ENCODE data around the gene NPFF.

Gene NPFF

DNA sequence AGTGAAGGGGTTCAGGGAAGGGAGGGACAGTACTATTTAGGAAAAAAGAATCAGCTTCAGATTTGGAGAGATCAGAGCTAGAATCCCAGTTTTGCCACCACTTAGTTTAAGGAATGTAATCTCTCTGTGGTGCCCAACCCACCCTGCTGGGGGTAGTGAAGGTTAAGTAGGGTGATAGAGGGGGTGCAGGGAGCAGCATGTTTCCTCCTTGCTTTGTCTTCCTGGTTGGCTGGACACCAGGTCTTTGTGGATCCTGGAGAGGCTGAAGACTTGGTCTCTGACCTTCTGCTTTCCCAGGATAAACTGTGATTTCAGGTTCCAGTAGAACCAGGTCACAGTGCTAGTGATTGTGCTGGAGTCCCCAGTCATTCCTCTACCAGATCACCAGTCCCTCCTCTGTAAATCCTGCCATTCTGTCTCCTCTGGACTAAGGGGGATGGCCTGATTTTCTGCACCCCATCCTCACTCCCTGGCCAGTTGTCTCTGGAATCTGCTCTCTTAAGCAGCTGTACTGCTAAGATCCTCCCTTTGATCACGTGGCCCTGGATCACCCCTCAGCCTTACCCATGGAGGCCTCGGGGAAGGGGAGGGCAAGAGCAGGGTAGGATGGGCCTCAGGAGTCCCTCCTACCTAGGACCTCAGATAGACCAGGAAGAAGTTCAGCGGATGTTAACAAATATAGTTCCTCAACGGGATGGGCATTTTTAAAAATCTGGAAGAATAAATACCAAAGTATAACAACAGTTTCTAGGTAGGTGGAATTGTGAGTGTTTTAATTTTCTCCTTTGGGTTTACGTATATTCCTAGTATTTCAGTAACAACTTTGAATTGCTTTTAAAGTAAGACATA, 11.2 kb downstream of the NPFF start:
- H3K27ac ChIP-seq (ENCODE audit: low read depth, low read length, severe bottlenecking), result peak overlapping the region; percentile 24
- H3K9me3 ChIP-seq (ENCODE audit: control insufficient read depth, low read length), result no peaks in the 10 kb centered on the region
- 100% methylated on average over 1 of the region's 5 CpGs; no CpG with 5 or more reads in 1 of the 2 experiments for WGBS, 2 experiments (ENCODE audit: insufficient coverage in 2 of 2)
- H3K4me3 ChIP-seq (ENCODE audit: extremely low read depth, insufficient read depth, low read length, poor library complexity, severe bottlenecking), result no peak overlapping the region
- H3K4me1 ChIP-seq (ENCODE audit: control insufficient read depth, insufficient read depth, low read length, poor library complexity, severe bottlenecking), result peaks cover 30% of the 10 kb centered on the region
- H3K36me3 ChIP-seq (ENCODE audit: control insufficient read depth, insufficient read depth, low read length), result peaks cover 9% of the 10 kb centered on the region

DNA sequence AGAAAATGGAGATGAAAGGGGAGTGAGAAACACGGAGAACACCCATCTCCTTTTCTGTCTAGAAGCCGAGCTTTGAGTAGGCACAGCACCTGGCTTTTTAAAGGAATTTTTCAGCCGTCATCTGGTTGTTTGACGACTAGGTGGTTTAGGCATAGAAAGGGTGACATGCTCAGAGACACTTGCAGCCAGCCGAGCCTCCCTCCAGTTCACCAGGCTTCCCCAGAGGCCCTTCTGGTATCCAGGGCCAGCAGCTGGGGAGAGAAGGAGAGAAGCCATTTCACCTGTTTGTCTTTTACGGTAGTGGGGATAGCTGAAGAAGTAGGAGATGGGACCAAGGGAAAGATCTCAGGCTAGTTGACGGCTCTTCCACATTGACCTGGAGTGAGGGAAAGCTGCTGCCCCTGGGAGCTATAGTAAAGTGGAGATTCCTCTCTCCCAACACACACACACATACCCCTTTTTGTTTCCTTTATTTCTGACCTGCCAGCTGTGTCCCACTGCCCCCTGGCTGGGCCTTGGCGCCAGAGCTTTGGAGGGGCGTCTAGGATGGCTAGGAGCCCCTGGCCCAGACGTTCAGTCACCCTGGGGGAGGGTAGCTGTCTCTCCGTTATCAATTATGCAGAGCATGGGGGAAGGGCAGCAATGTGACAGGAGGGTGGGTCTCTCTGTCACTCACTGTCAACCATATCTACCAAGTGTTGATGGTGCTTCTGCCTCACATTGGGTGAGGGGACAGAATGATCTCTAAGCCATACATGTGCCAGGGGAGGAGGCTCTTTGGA, 13.5 kb downstream of the NPFF start:
- peaks cover 26% of the 10 kb centered on the region for H3K4me1 ChIP-seq (ENCODE audit: control insufficient read depth, insufficient read depth, low read length, poor library complexity, severe bottlenecking)
- peak overlapping the region; percentile 89 for H3K27ac ChIP-seq (ENCODE audit: low read depth, low read length, severe bottlenecking)
- no peaks in the 10 kb centered on the region for H3K9me3 ChIP-seq (ENCODE audit: control insufficient read depth, low read length)
- WGBS, 2 experiments (ENCODE audit: insufficient coverage in 2 of 2), result 30 to 32% methylated on average over 2 to 8 of the region's 11 CpGs
- H3K4me3 ChIP-seq (ENCODE audit: extremely low read depth, insufficient read depth, low read length, poor library complexity, severe bottlenecking), result peak overlapping the region; percentile 42
- H3K36me3 ChIP-seq (ENCODE audit: control insufficient read depth, insufficient read depth, low read length), result peaks cover 9% of the 10 kb centered on the region

DNA sequence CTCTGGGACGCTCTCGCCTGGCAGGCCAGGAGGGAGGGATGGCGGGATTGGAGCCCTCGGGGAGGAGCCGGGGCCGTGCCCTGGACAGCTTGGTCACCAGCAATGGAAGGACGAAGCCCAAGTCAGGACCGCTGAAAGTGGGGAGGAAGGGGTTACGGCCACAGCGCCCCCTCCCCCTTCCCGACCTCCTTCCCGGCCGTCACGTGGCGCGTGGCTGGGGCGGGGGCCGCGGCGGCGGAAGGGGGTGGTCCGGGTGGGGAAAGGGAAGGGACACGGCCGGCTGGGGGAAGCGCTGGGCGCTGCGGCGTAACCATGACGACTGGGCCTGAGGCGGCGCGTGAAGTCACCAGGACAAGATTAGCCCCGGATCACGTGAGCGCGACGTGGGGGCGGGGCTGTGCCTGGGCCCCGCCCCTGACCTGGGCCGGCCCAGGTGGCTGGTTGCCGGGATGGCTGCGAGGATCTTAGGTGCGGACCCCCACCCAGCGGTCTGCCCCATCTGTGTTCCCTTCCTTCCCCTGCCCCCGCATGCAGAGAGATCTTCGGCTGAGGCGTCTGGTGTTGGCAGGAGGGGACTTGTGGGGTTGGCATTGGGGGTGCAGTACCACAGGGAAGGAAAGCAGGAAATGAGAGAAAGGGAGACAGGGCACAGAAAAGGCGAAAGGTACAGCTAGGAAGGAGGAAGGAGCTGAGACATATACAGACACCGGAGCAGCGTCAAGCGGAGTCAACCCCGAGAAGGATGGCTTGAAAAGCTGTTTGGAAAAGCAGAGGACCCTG, 14.3 kb downstream of the NPFF start:
- peaks cover 26% of the 10 kb centered on the region for H3K4me1 ChIP-seq (ENCODE audit: control insufficient read depth, insufficient read depth, low read length, poor library complexity, severe bottlenecking)
- WGBS, 2 experiments (ENCODE audit: insufficient coverage in 2 of 2), result 2 to 3% methylated on average over 24 to 29 of the region's 52 CpGs
- H3K9me3 ChIP-seq (ENCODE audit: control insufficient read depth, low read length), result no peaks in the 10 kb centered on the region
- H3K27ac ChIP-seq (ENCODE audit: low read depth, low read length, severe bottlenecking), result peak overlapping the region; percentile 89
- H3K4me3 ChIP-seq (ENCODE audit: extremely low read depth, insufficient read depth, low read length, poor library complexity, severe bottlenecking), result peak overlapping the region; percentile 42
- H3K36me3 ChIP-seq (ENCODE audit: control insufficient read depth, insufficient read depth, low read length), result peaks cover 10% of the 10 kb centered on the region

DNA sequence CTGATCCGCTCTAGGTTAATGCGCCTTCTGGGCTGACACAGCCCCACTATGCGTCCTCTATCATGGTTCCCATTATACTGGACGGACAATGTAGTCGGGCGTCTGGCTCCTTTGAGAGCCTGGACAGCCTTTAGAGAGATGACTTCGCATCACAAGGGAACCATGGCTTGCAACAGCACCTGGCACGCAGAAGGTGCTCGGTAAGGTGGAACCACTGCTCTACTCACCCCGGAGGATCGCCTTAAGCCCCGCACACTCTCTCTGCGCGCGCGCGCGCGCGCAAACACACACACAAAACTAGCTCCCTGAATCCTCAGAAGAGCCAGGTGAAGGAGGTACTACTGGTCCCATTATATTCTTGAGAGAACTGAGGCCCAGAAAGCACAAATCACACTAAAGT, 15.1 kb downstream of the NPFF start:
- WGBS, 2 experiments (ENCODE audit: insufficient coverage in 2 of 2), result 83 to 98% methylated on average over 8 to 20 of the region's 20 CpGs
- H3K27ac ChIP-seq (ENCODE audit: low read depth, low read length, severe bottlenecking), result peak overlapping the region; percentile 89
- peaks cover 11% of the 10 kb centered on the region for H3K36me3 ChIP-seq (ENCODE audit: control insufficient read depth, insufficient read depth, low read length)

DNA sequence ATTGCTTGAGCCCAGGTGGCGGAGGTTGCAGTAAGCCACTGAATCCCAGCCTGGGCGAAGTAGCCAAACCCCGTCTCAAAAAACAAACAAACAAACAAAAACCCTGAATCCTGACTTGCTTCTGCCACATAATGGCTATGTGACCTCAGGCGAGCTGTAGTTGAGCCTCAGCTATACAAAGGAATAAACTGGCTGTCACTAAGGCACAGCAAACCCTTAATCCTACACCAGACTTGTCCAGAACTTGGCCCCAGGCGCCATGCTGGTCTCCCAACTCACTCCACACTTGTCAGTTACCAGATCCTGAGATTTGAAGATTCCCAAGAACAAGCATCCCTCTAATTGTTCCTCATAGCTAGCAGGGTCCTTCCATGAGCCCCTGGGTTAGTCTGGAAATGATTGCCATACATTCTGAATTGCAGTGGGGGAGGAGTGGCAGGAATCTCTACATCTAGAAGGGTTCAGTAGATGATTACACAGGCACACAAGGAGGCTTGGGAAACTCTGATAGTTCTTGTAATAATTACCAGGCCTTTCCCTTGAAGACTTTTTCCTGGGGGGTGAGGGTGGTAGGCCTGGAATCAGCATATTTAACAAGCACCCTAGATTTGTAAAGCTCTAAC, 17.9 kb downstream of the NPFF start:
- H3K27ac ChIP-seq (ENCODE audit: low read depth, low read length, severe bottlenecking), result peak overlapping the region; percentile 29

More for the DNA sequence above, 15.1 kb downstream of the NPFF start:
- H3K4me3 ChIP-seq (ENCODE audit: extremely low read depth, insufficient read depth, low read length, poor library complexity, severe bottlenecking), result peak overlapping the region; percentile 42
- peaks cover 26% of the 10 kb centered on the region for H3K4me1 ChIP-seq (ENCODE audit: control insufficient read depth, insufficient read depth, low read length, poor library complexity, severe bottlenecking)
- no peaks in the 10 kb centered on the region for H3K9me3 ChIP-seq (ENCODE audit: control insufficient read depth, low read length)

DNA sequence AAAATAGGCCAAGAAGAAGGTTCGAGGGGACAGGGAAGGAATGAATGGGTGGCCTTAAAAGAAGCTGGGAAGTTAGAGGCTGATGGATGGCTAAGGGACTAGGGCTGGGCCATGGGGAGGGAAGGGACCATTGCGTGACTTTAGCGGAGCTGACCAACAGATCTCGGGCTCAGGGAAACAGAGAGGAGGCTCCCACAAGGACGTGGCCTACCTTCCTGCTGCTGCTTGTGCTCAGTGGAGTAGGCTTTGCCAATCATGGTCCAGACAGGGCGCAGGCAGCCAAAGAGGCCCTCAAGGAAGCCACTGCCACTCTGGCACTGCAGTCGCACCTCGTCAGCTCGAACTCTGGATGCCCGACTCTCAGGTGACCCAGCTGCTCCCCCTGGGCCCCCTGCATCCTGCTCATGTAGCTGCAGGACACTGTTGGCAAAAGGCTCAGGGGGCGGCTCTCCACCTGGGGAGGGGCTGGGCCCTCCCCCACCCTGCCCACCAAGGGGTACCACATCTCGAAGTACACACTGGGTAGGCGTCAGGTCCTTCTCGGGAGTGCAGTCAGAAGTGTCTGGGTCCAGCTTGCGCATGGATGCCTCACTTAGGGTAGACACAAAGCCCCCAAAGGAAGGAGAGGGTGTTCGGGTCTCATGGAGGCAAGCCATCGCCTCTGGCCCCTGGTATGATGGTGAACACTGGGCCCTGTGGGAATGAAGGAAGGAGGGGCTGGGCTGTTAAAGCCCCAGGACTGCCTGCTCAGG, 20.4 kb downstream of the NPFF start:
- WGBS, 2 experiments (ENCODE audit: insufficient coverage in 2 of 2), result 95 to 97% methylated on average over 15 to 17 of the region's 17 CpGs

More for the DNA sequence above, 17.9 kb downstream of the NPFF start:
- H3K4me3 ChIP-seq (ENCODE audit: extremely low read depth, insufficient read depth, low read length, poor library complexity, severe bottlenecking), result no peak overlapping the region
- peaks cover 16% of the 10 kb centered on the region for H3K4me1 ChIP-seq (ENCODE audit: control insufficient read depth, insufficient read depth, low read length, poor library complexity, severe bottlenecking)
- peaks cover 26% of the 10 kb centered on the region for H3K36me3 ChIP-seq (ENCODE audit: control insufficient read depth, insufficient read depth, low read length)
- WGBS, 2 experiments (ENCODE audit: insufficient coverage in 2 of 2), result 95 to 96% methylated on average over 3 to 4 of the region's 5 CpGs
- H3K9me3 ChIP-seq (ENCODE audit: control insufficient read depth, low read length), result no peaks in the 10 kb centered on the region

DNA sequence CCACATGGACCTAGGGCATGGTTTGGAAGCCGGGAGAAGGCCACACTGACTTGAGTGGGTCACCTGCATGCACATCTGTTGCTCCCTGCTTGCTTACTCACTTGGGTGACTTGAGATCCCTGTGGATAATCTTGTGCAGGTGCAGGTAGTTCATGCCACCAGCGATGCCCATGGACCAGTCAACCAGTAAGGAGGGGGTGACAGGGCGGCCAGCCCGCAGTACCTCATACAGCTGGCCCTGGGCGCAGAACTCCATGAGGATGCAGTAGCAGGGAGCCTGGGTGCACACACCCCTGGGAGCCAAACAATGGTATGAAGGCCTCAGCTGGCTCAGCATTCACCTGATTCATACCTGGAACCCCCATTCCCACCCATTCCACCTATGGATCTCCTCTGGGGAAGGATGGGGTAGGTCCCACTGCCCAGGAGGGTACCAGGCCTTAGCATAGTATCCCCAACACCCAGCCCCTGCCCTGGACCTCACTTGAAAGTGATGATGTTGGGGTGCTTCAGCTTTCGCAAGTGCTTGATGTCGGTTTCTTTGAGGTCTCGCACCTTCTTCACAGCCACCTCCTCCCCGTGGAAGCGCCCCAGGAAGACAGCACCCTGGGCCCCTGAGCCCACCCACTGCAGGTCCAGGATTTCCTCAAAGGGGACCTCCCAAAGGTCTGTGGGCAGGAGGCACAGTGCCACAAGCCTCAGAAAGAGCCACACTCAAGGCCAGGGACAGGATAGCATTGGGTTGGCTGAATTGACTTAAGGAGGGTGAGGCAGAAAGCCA, 21.1 kb downstream of the NPFF start:
- no peak overlapping the region for H3K4me3 ChIP-seq (ENCODE audit: extremely low read depth, insufficient read depth, low read length, poor library complexity, severe bottlenecking)
- peaks cover 57% of the 10 kb centered on the region for H3K36me3 ChIP-seq (ENCODE audit: control insufficient read depth, insufficient read depth, low read length)
- H3K4me1 ChIP-seq (ENCODE audit: control insufficient read depth, insufficient read depth, low read length, poor library complexity, severe bottlenecking), result peaks cover 1% of the 10 kb centered on the region
- H3K9me3 ChIP-seq (ENCODE audit: control insufficient read depth, low read length), result no peaks in the 10 kb centered on the region
- 98 to 100% methylated on average over 9 to 10 of the region's 10 CpGs for WGBS, 2 experiments (ENCODE audit: insufficient coverage in 2 of 2)
- H3K27ac ChIP-seq (ENCODE audit: low read depth, low read length, severe bottlenecking), result no peak overlapping the region

More for the DNA sequence above, 20.4 kb downstream of the NPFF start:
- no peak overlapping the region for H3K4me3 ChIP-seq (ENCODE audit: extremely low read depth, insufficient read depth, low read length, poor library complexity, severe bottlenecking)
- no peaks in the 10 kb centered on the region for H3K4me1 ChIP-seq (ENCODE audit: control insufficient read depth, insufficient read depth, low read length, poor library complexity, severe bottlenecking)
- H3K9me3 ChIP-seq (ENCODE audit: control insufficient read depth, low read length), result no peaks in the 10 kb centered on the region
- peaks cover 50% of the 10 kb centered on the region for H3K36me3 ChIP-seq (ENCODE audit: control insufficient read depth, insufficient read depth, low read length)
- no peak overlapping the region for H3K27ac ChIP-seq (ENCODE audit: low read depth, low read length, severe bottlenecking)

DNA sequence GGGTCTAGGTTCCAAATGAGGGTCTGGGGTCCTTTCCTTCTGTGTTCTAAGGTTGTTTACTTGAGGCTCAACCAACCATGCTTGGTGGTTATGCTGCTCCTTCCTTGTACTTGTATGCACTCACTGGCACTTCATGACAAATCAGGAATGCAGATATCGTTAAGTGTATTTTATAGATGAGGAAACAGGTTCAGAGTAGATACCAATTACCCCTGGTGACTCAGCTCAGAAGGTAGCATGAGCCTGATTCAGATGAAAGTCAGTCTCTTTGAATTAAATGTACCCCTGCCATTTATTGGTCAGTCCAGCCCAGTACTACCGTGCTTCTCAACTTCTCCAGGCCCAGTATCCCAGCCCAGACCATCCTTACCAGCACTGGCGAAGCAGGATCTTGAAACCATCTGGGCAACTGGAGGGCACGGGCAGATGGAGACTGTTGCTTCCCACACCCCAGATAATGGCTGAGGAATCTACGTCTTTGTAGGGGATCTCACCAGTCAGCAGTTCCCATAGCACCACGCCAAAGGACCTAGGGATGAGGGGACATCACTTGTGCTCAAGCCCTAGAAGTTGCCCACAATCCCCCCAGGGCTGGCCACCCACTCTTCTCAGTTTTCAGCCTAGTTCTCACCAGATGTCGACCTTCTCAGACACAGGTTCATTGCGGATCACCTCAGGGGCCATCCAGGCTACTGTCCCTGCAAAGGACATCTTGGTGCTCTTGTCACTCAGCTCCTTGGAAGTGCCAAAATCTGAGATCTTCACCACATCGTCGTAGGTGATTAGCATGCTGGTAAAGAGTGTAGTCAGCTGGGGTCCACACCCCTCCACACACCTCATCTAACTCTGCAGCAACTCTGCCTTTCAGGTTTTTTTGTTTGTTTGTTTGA, 22.4 kb downstream of the NPFF start:
- no peak overlapping the region for H3K27ac ChIP-seq (ENCODE audit: low read depth, low read length, severe bottlenecking)
- WGBS, 2 experiments (ENCODE audit: insufficient coverage in 2 of 2), result 95 to 97% methylated on average over 7 of the region's 10 CpGs
- no peak overlapping the region for H3K4me3 ChIP-seq (ENCODE audit: extremely low read depth, insufficient read depth, low read length, poor library complexity, severe bottlenecking)
- peaks cover 70% of the 10 kb centered on the region for H3K36me3 ChIP-seq (ENCODE audit: control insufficient read depth, insufficient read depth, low read length)
- peaks cover 6% of the 10 kb centered on the region for H3K4me1 ChIP-seq (ENCODE audit: control insufficient read depth, insufficient read depth, low read length, poor library complexity, severe bottlenecking)
- no peaks in the 10 kb centered on the region for H3K9me3 ChIP-seq (ENCODE audit: control insufficient read depth, low read length)
